Measurements from ENCODE around the gene APP.
A peak's percentile ranks its signal among the peaks of the same experiment; 100 is the strongest.

Gene APP

GRCh38 chr21:26005464-26005863, 165.1 kb downstream of the APP start:
- no peaks in the 10 kb centered on the region for H3K27me3 ChIP-seq (ENCODE audit: control insufficient read depth, insufficient read depth, low read length)
- H3K9ac ChIP-seq (ENCODE audit: low read length), result no peak overlapping the region
- peaks cover 27% of the 10 kb centered on the region for H3K4me1 ChIP-seq (ENCODE audit: control insufficient read depth, low read depth, low read length)
- no peaks in the 10 kb centered on the region for H3K36me3 ChIP-seq (ENCODE audit: control insufficient read depth, low read depth, low read length)
- H3K4me3 ChIP-seq (ENCODE audit: low read length), result no peak overlapping the region
- no peaks in the 10 kb centered on the region for H3K9me3 ChIP-seq (ENCODE audit: control insufficient read depth, low read depth, low read length)
- H3K27ac ChIP-seq (ENCODE audit: low read length), result no peak overlapping the region

- Histone ChIP-seq H3K27me3 (ENCODE audit: control insufficient read depth, insufficient read depth, low read length) (no peaks in the 10 kb centered on the region), H3K9me3 (ENCODE audit: control insufficient read depth, low read depth, low read length) (no peaks in the 10 kb centered on the region), H3K4me3 (ENCODE audit: low read length) (no peak overlapping the region), H3K4me1 (ENCODE audit: control insufficient read depth, low read depth, low read length) (peaks cover 42% of the 10 kb centered on the region), H3K36me3 (ENCODE audit: control insufficient read depth, low read depth, low read length) (no peaks in the 10 kb centered on the region), H3K9ac (ENCODE audit: low read length) (no peak overlapping the region), H3K27ac (ENCODE audit: low read length) (no peak overlapping the region)
Observed at GRCh38 chr21:26003404-26003803, 167.2 kb downstream of the APP start.

- Histone ChIP-seq H3K27ac (ENCODE audit: low read length) (no peak overlapping the region), H3K9ac (ENCODE audit: low read length) (no peak overlapping the region), H3K27me3 (ENCODE audit: control insufficient read depth, insufficient read depth, low read length) (no peaks in the 10 kb centered on the region), H3K4me3 (ENCODE audit: low read length) (no peak overlapping the region), H3K9me3 (ENCODE audit: control insufficient read depth, low read depth, low read length) (no peaks in the 10 kb centered on the region), H3K4me1 (ENCODE audit: control insufficient read depth, low read depth, low read length) (peaks cover 53% of the 10 kb centered on the region), H3K36me3 (ENCODE audit: control insufficient read depth, low read depth, low read length) (no peaks in the 10 kb centered on the region)
Observed at GRCh38 chr21:26001356-26001755, 169.2 kb downstream of the APP start.

GRCh38 chr21:25999921-26000582, 170.5 kb downstream of the APP start:
- H3K9me3 ChIP-seq (ENCODE audit: control insufficient read depth, low read depth, low read length), result no peaks in the 10 kb centered on the region
- peak overlapping the region; percentile 17 for H3K27ac ChIP-seq (ENCODE audit: low read length)
- H3K9ac ChIP-seq (ENCODE audit: low read length), result no peak overlapping the region
- no peaks in the 10 kb centered on the region for H3K27me3 ChIP-seq (ENCODE audit: control insufficient read depth, insufficient read depth, low read length)
- H3K4me1 ChIP-seq (ENCODE audit: control insufficient read depth, low read depth, low read length), result peaks cover 57% of the 10 kb centered on the region
- H3K4me3 ChIP-seq (ENCODE audit: low read length), result no peak overlapping the region
- H3K36me3 ChIP-seq (ENCODE audit: control insufficient read depth, low read depth, low read length), result peaks cover 2% of the 10 kb centered on the region

- no peaks in the 10 kb centered on the region for H3K9me3 ChIP-seq (ENCODE audit: control insufficient read depth, low read depth, low read length)
- H3K4me1 ChIP-seq (ENCODE audit: control insufficient read depth, low read depth, low read length), result peaks cover 49% of the 10 kb centered on the region
- peaks cover 12% of the 10 kb centered on the region for H3K36me3 ChIP-seq (ENCODE audit: control insufficient read depth, low read depth, low read length)
- peak overlapping the region; percentile 12 for H3K4me3 ChIP-seq (ENCODE audit: low read length)
- peak overlapping the region; percentile 45 for H3K9ac ChIP-seq (ENCODE audit: low read length)
- H3K27ac ChIP-seq (ENCODE audit: low read length), result peak overlapping the region; percentile 82
- no peaks in the 10 kb centered on the region for H3K27me3 ChIP-seq (ENCODE audit: control insufficient read depth, insufficient read depth, low read length)
Observed at GRCh38 chr21:25997788-25998611, 172.6 kb downstream of the APP start.

- Histone ChIP-seq H3K4me3 (ENCODE audit: low read length) (no peak overlapping the region), H3K4me1 (ENCODE audit: control insufficient read depth, low read depth, low read length) (peaks cover 40% of the 10 kb centered on the region), H3K9me3 (ENCODE audit: control insufficient read depth, low read depth, low read length) (no peaks in the 10 kb centered on the region), H3K27ac (ENCODE audit: low read length) (no peak overlapping the region), H3K9ac (ENCODE audit: low read length) (no peak overlapping the region), H3K27me3 (ENCODE audit: control insufficient read depth, insufficient read depth, low read length) (no peaks in the 10 kb centered on the region), H3K36me3 (ENCODE audit: control insufficient read depth, low read depth, low read length) (peaks cover 12% of the 10 kb centered on the region)
Observed at GRCh38 chr21:25995278-25995677, 175.3 kb downstream of the APP start.

GRCh38 chr21:25994758-25995163, 175.8 kb downstream of the APP start:
- Histone ChIP-seq H3K36me3 (ENCODE audit: control insufficient read depth, low read depth, low read length) (peaks cover 12% of the 10 kb centered on the region), H3K9ac (ENCODE audit: low read length) (no peak overlapping the region), H3K27ac (ENCODE audit: low read length) (no peak overlapping the region), H3K4me3 (ENCODE audit: low read length) (no peak overlapping the region), H3K9me3 (ENCODE audit: control insufficient read depth, low read depth, low read length) (no peaks in the 10 kb centered on the region), H3K27me3 (ENCODE audit: control insufficient read depth, insufficient read depth, low read length) (no peaks in the 10 kb centered on the region), H3K4me1 (ENCODE audit: control insufficient read depth, low read depth, low read length) (peaks cover 35% of the 10 kb centered on the region)

GRCh38 chr21:25988738-25989137, 181.8 kb downstream of the APP start:
- H3K4me1 ChIP-seq (ENCODE audit: control insufficient read depth, low read depth, low read length), result peaks cover 31% of the 10 kb centered on the region
- H3K27ac ChIP-seq (ENCODE audit: low read length), result peak overlapping the region; percentile 3
- H3K36me3 ChIP-seq (ENCODE audit: control insufficient read depth, low read depth, low read length), result peaks cover 4% of the 10 kb centered on the region
- H3K9ac ChIP-seq (ENCODE audit: low read length), result no peak overlapping the region
- no peaks in the 10 kb centered on the region for H3K9me3 ChIP-seq (ENCODE audit: control insufficient read depth, low read depth, low read length)
- H3K4me3 ChIP-seq (ENCODE audit: low read length), result no peak overlapping the region
- H3K27me3 ChIP-seq (ENCODE audit: control insufficient read depth, insufficient read depth, low read length), result no peaks in the 10 kb centered on the region

GRCh38 chr21:25987531-25987930, 183.0 kb downstream of the APP start:
- Histone ChIP-seq H3K36me3 (ENCODE audit: control insufficient read depth, low read depth, low read length) (peaks cover 1% of the 10 kb centered on the region), H3K4me3 (ENCODE audit: low read length) (no peak overlapping the region), H3K27ac (ENCODE audit: low read length) (no peak overlapping the region), H3K9me3 (ENCODE audit: control insufficient read depth, low read depth, low read length) (no peaks in the 10 kb centered on the region), H3K27me3 (ENCODE audit: control insufficient read depth, insufficient read depth, low read length) (no peaks in the 10 kb centered on the region), H3K9ac (ENCODE audit: low read length) (no peak overlapping the region), H3K4me1 (ENCODE audit: control insufficient read depth, low read depth, low read length) (peaks cover 34% of the 10 kb centered on the region)

- Histone ChIP-seq H3K4me1 (ENCODE audit: control insufficient read depth, low read depth, low read length) (peaks cover 34% of the 10 kb centered on the region), H3K27ac (ENCODE audit: low read length) (no peak overlapping the region), H3K36me3 (ENCODE audit: control insufficient read depth, low read depth, low read length) (peaks cover 7% of the 10 kb centered on the region), H3K9me3 (ENCODE audit: control insufficient read depth, low read depth, low read length) (no peaks in the 10 kb centered on the region), H3K9ac (ENCODE audit: low read length) (no peak overlapping the region), H3K27me3 (ENCODE audit: control insufficient read depth, insufficient read depth, low read length) (no peaks in the 10 kb centered on the region), H3K4me3 (ENCODE audit: low read length) (no peak overlapping the region)
Observed at GRCh38 chr21:25986928-25987327, 183.6 kb downstream of the APP start.

GRCh38 chr21:25985990-25986389, 184.6 kb downstream of the APP start:
- H3K9ac ChIP-seq (ENCODE audit: low read length), result no peak overlapping the region
- no peaks in the 10 kb centered on the region for H3K9me3 ChIP-seq (ENCODE audit: control insufficient read depth, low read depth, low read length)
- no peak overlapping the region for H3K27ac ChIP-seq (ENCODE audit: low read length)

GRCh38 chr21:25984538-25984937, 186.0 kb downstream of the APP start:
- Histone ChIP-seq H3K27ac (ENCODE audit: low read length) (no peak overlapping the region), H3K4me3 (ENCODE audit: low read length) (no peak overlapping the region), H3K9me3 (ENCODE audit: control insufficient read depth, low read depth, low read length) (no peaks in the 10 kb centered on the region), H3K9ac (ENCODE audit: low read length) (no peak overlapping the region), H3K4me1 (ENCODE audit: control insufficient read depth, low read depth, low read length) (peaks cover 34% of the 10 kb centered on the region), H3K27me3 (ENCODE audit: control insufficient read depth, insufficient read depth, low read length) (no peaks in the 10 kb centered on the region), H3K36me3 (ENCODE audit: control insufficient read depth, low read depth, low read length) (peaks cover 28% of the 10 kb centered on the region)

More at GRCh38 chr21:25985990-25986389, 184.6 kb downstream of the APP start:
- no peaks in the 10 kb centered on the region for H3K27me3 ChIP-seq (ENCODE audit: control insufficient read depth, insufficient read depth, low read length)
- peaks cover 34% of the 10 kb centered on the region for H3K4me1 ChIP-seq (ENCODE audit: control insufficient read depth, low read depth, low read length)
- peaks cover 16% of the 10 kb centered on the region for H3K36me3 ChIP-seq (ENCODE audit: control insufficient read depth, low read depth, low read length)
- no peak overlapping the region for H3K4me3 ChIP-seq (ENCODE audit: low read length)

Measured in iPS-18a (cell line).